DOHH2 (cell line): ENCODE results near the gene STIM2.
A peak's percentile ranks its signal among the peaks of the same experiment; 100 is the strongest.
"Not testable (repeated sequence)": the region's sequence is repeated elsewhere in the genome, so short reads cannot be mapped to it uniquely, and the experiment has no call there.

Experiments
- H3F3A ChIP-seq: fragments of 200-600 bp; sonication (generic), shearing (Covaris generic); 2 replicates; pipeline ENCODE4 v1.6.0; 2016; ENCODE audit warnings: antibody characterized with exemption, mild to moderate bottlenecking; ENCODE audit not compliant: control insufficient read depth, insufficient read depth
- H3K27ac ChIP-seq: fragments of 200-600 bp; sonication (generic); 2 replicates; pipeline ENCODE4 v1.5.1; 2014; ENCODE audit warnings: low read depth, mild to moderate bottlenecking, low read length, moderate library complexity
- H3K27me3 ChIP-seq: fragments of 200-600 bp; sonication (generic); 2 replicates; pipeline ENCODE4 v1.6.1; 2014; ENCODE audit warnings: mild to moderate bottlenecking, low read length, mixed read lengths; ENCODE audit not compliant: control insufficient read depth
- H3K36me3 ChIP-seq: fragments of 200-600 bp; sonication (generic); 2 replicates; pipeline ENCODE4 v1.6.1; 2014; ENCODE audit warnings: mild to moderate bottlenecking, low read length, moderate library complexity, mixed read lengths; ENCODE audit not compliant: control insufficient read depth
- H3K4me1 ChIP-seq: fragments of 200-600 bp; sonication (generic); 2 replicates; pipeline ENCODE4 v1.6.1; 2014; ENCODE audit warnings: mild to moderate bottlenecking, low read length, mixed read lengths; ENCODE audit not compliant: control insufficient read depth
- H3K4me2 ChIP-seq: fragments of 200-600 bp; sonication (generic); 2 replicates; pipeline ENCODE4 v1.6.0; 2014; ENCODE audit warnings: mild to moderate bottlenecking, low read length, moderate library complexity
- H3K4me3 ChIP-seq: fragments of 200-600 bp; sonication (generic); 2 replicates; pipeline ENCODE4 v1.5.1; 2014; ENCODE audit warnings: mild to moderate bottlenecking, low read length, mixed read lengths
- H3K79me2 ChIP-seq: fragments of 200-600 bp; sonication (generic); 2 replicates; pipeline ENCODE4 v1.6.1; 2014; ENCODE audit warnings: mild to moderate bottlenecking, low read length, mixed read lengths; ENCODE audit not compliant: control insufficient read depth
- H3K9me2 ChIP-seq: fragments of 200-600 bp; sonication (generic); replicated peaks from 2 replicates; pipeline ENCODE4 v1.6.1; 2014; ENCODE audit warnings: mild to moderate bottlenecking, low read length, mixed read lengths; ENCODE audit not compliant: control insufficient read depth
- H3K9me3 ChIP-seq: fragments of 200-600 bp; sonication (generic); 2 replicates; pipeline ENCODE4 v1.6.1; 2014; ENCODE audit warnings: antibody characterized with exemption, low read length, mixed read lengths; ENCODE audit not compliant: control insufficient read depth, insufficient read depth
- H4K20me1 ChIP-seq: fragments of 200-600 bp; sonication (generic); 2 replicates; pipeline ENCODE4 v1.6.0; 2014; ENCODE audit warnings: low read depth, mild to moderate bottlenecking, antibody characterized with exemption, low read length, moderate library complexity; ENCODE audit not compliant: control insufficient read depth, insufficient read depth
- EZH2phosphoT487 ChIP-seq: fragments of 200-600 bp; sonication (generic); IDR thresholded peaks from 2 replicates; pipeline ENCODE4 v1.6.1; 2017; ENCODE audit warnings: borderline replicate concordance, mild to moderate bottlenecking, antibody characterized with exemption, low read length, moderate library complexity, mixed read lengths
- TF ChIP-seq, protein P1 (sequence below): fragments of 200-600 bp; sonication (generic); IDR thresholded peaks from one replicate; pipeline ENCODE4 v1.5.1; 2014; ENCODE audit warnings: antibody characterized with exemption, mild to moderate bottlenecking, low read depth, low read length; ENCODE audit not compliant: poor library complexity, severe bottlenecking

The STIM2 gene

DNA sequence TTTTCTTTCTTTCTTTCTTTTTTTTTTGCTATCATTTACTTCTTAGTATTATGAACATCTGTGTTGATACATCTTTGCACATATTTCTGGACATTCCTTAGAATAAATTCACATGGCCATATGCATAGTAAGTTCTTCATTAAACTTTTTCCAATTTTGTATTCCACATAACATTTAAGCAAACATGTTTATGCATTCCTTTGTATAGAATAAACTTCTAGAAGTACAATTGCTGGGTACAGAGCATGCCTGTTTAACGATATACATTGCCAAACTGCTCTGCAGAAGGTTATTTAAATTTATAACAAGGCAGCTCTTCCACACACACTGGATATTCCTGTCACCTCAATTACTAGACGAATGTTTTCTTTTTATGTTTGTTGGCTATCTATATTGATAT lies 36.0 kb upstream of the STIM2 start:
- H3K9me3 ChIP-seq = peaks cover 12% of the 10 kb centered on the region

DNA sequence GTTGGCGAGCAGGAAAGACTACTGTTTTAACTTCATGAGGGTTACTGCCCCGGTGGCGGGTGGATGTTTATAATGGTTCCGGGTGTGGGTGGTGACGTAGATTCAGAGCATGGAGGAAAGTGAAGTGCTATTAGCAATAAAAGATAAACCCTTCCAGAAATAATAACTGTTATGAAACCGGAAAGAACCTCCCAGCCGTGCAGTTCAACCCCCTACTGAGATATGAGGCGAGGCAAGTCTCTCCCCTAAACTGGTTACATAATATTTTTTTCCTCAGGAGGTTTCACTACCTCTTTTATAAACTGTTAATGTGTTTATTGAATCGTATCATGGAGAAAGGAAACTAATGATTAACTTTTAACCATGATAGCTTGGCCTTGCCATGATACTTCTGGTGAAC lies 33.9 kb upstream of the STIM2 start:
- Histone ChIP-seq H3K9me3 (peaks cover 12% of the 10 kb centered on the region), H3K4me2 (peak overlapping the region; percentile 96), H3K79me2 (0 out of 2 replicates have a peak, but pooled peaks cover 4% of the 10 kb centered on the region), H3K27me3 (peaks cover 4% of the 10 kb centered on the region; the same call in 1 of the 2 replicates), H3K9me2 (no peaks in the 10 kb centered on the region), H3K27ac (peak overlapping the region; percentile 99), H3K4me3 (peak overlapping the region; percentile 71), H4K20me1 (no peaks in the 10 kb centered on the region), H3F3A (peaks cover 33% of the 10 kb centered on the region), H3K4me1 (peaks cover 96% of the 10 kb centered on the region), H3K36me3 (peaks cover 19% of the 10 kb centered on the region)
- TF ChIP-seq, protein P1, sequence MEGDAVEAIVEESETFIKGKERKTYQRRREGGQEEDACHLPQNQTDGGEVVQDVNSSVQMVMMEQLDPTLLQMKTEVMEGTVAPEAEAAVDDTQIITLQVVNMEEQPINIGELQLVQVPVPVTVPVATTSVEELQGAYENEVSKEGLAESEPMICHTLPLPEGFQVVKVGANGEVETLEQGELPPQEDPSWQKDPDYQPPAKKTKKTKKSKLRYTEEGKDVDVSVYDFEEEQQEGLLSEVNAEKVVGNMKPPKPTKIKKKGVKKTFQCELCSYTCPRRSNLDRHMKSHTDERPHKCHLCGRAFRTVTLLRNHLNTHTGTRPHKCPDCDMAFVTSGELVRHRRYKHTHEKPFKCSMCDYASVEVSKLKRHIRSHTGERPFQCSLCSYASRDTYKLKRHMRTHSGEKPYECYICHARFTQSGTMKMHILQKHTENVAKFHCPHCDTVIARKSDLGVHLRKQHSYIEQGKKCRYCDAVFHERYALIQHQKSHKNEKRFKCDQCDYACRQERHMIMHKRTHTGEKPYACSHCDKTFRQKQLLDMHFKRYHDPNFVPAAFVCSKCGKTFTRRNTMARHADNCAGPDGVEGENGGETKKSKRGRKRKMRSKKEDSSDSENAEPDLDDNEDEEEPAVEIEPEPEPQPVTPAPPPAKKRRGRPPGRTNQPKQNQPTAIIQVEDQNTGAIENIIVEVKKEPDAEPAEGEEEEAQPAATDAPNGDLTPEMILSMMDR = no peak
- no peak for TF ChIP-seq EZH2phosphoT487

More for the DNA sequence above, 36.0 kb upstream of the STIM2 start:
- H3K9me2 ChIP-seq = no peaks in the 10 kb centered on the region
- H3K27ac ChIP-seq = no peak overlapping the region
- no peak overlapping the region for H3K4me3 ChIP-seq
- no peaks in the 10 kb centered on the region for H4K20me1 ChIP-seq
- H3K79me2 ChIP-seq = 0 out of 2 replicates have a peak, but pooled peaks cover under 1% of the 10 kb centered on the region
- peaks cover 15% of the 10 kb centered on the region; the same call in 1 of the 2 replicates for H3K27me3 ChIP-seq
- peaks cover 20% of the 10 kb centered on the region for H3F3A ChIP-seq
- no peak for TF ChIP-seq EZH2phosphoT487
- TF ChIP-seq, protein P1 = no peak
- H3K4me2 ChIP-seq = no peak overlapping the region
- peaks cover 81% of the 10 kb centered on the region for H3K4me1 ChIP-seq
- H3K36me3 ChIP-seq = peaks cover 8% of the 10 kb centered on the region; the same call in 1 of the 2 replicates

DNA sequence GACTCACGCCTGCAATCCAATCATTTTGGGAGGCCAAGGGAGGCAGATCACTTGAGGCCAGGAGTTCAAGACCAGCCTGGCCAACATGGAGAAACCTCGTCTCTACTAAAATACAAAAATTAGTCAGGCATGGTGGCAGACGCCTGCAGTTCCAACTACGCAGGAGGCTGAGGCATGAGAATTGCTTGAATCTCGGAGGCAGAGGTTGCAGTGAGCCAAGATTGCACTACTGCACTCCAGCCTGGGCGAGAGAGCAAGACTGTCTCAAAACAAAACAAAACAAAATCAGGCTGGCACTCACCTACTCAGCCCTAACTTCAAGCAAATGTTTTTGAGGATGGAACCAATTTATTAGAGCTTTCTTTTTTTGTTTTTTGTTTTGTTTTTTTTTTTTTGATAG lies 33.3 kb upstream of the STIM2 start:
- peaks cover 25% of the 10 kb centered on the region for H3K36me3 ChIP-seq
- H3K9me3 ChIP-seq = peaks cover 12% of the 10 kb centered on the region
- H3K4me1 ChIP-seq = peaks cover 96% of the 10 kb centered on the region
- H3K79me2 ChIP-seq, H4K20me1 ChIP-seq, H3K27me3 ChIP-seq, H3K9me2 ChIP-seq: not testable (repeated sequence)
- H3F3A ChIP-seq = peaks cover 37% of the 10 kb centered on the region
- peak overlapping the region; percentile 99 for H3K27ac ChIP-seq
- H3K4me2 ChIP-seq = peak overlapping the region; percentile 96
- peak overlapping the region; percentile 71 for H3K4me3 ChIP-seq

DNA sequence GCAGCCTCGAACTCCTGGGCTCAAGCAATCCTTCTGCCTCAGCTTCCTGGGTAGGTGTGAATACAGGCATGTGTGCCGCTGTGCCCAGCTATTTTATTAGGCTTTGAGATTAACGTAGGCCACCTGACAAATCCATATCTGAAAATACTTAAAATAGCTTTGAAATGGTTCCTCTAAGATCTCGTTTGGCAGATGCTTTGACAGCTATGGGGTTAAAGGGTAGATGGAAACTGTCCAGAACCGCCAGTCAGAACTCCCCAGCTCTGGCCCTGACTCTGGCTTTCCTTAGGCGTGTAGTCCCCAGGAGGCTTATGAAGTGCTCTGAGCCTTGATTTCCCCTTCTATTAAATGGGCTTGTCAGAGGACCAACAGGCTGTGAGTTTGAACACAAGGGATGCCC lies 32.8 kb upstream of the STIM2 start:
- Histone ChIP-seq H3K9me2 (no peaks in the 10 kb centered on the region), H3K9me3 (peaks cover 12% of the 10 kb centered on the region), H3K79me2 (0 out of 2 replicates have a peak, but pooled peaks cover 4% of the 10 kb centered on the region), H3K36me3 (peaks cover 27% of the 10 kb centered on the region), H4K20me1 (no peaks in the 10 kb centered on the region), H3K27ac (peak overlapping the region; percentile 99), H3K4me1 (peaks cover 96% of the 10 kb centered on the region), H3K4me3 (peak overlapping the region; percentile 71), H3K4me2 (peak overlapping the region; percentile 96), H3K27me3 (peaks cover 4% of the 10 kb centered on the region; the same call in 1 of the 2 replicates), H3F3A (peaks cover 37% of the 10 kb centered on the region)
- TF ChIP-seq EZH2phosphoT487 = no peak
- TF ChIP-seq, protein P1 = no peak
